Mammary epithelial cell (primary cell): ENCODE measurements around the gene GLT6D1.

ENCODE experiments used
- EZH2 ChIP-seq: IDR thresholded peaks from 2 replicates; pipeline ENCODE4 v1.6.1; 2012; ENCODE audit warnings: low read length, inconsistent platforms, borderline replicate concordance
- TF ChIP-seq, protein P1 (sequence below), 2 donors: IDR thresholded peaks in 1 of 2; conservative IDR thresholded peaks in 1 of 2; 2 replicates each; pipeline ENCODE4 v1.5.1; 2011 to 2012; ENCODE audit warnings: inconsistent platforms in 2 of 2, low read length in 2 of 2, mild to moderate bottlenecking in 2 of 2, control low read depth in 1 of 2, low read depth in 1 of 2; ENCODE audit not compliant: insufficient read depth in 1 of 2; ENCODE audit errors: extremely low read depth in 1 of 2

DNA sequence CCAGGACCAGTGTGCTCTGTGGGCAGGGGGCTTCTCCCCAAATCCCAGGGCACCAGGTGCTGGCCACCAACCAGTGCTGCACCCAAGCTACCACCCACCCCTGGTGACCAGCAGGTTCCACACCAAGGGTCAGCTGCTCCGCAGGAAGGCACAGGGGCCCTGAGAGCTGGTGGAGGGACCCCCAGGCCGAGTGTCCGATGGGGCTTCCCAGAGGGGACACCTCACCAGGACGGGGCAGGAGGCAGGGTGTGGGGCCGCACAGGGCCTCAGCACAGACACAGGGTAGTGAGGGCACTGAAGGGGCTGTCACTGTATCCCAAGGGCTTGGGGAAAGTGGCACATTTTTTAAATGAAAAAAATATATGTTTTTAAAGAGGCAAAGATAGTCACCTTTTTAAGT lies 41.8 kb upstream of the GLT6D1 start:
- TF ChIP-seq EZH2: no peak
- TF ChIP-seq, protein P1, sequence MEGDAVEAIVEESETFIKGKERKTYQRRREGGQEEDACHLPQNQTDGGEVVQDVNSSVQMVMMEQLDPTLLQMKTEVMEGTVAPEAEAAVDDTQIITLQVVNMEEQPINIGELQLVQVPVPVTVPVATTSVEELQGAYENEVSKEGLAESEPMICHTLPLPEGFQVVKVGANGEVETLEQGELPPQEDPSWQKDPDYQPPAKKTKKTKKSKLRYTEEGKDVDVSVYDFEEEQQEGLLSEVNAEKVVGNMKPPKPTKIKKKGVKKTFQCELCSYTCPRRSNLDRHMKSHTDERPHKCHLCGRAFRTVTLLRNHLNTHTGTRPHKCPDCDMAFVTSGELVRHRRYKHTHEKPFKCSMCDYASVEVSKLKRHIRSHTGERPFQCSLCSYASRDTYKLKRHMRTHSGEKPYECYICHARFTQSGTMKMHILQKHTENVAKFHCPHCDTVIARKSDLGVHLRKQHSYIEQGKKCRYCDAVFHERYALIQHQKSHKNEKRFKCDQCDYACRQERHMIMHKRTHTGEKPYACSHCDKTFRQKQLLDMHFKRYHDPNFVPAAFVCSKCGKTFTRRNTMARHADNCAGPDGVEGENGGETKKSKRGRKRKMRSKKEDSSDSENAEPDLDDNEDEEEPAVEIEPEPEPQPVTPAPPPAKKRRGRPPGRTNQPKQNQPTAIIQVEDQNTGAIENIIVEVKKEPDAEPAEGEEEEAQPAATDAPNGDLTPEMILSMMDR (conservative IDR thresholded peaks at IDR 0.05 in 1 of 2, IDR thresholded peaks at IDR 0.05 in 1 of 2; ENCODE audit: extremely low read depth in 1 of 2, insufficient read depth in 1 of 2, low read depth in 1 of 2, low read length in 2 of 2): no peak
